Adrenal gland (tissue), 12 donors: Measurements from ENCODE around the gene PYCR2. TPM values are rescaled to one million over a fixed set of nuclear protein-coding genes. Genes with fewer than 3 reads are reported as not detected.

Experiments used
- DNase-seq, 7 donors: peaks; one replicate each; pipeline ENCODE4 v3.0.0-alpha.2; 2019 to 2020
- H3K27ac ChIP-seq, 5 donors: fragments of 200-600 bp; sonication (generic) in 4 of 5; 1 replicate in 3 of 5; 2 replicates in 2 of 5; pipeline versions ENCODE4 v1.5.1 to v1.8.0; 2016 to 2020; ENCODE audit warnings: mild to moderate bottlenecking in 1 of 5
- H3K27me3 ChIP-seq: fragments of 200-600 bp; 2 replicates; pipeline ENCODE4 v1.8.0; 2021
- H3K36me3 ChIP-seq, 2 donors: fragments of 200-600 bp; replicated peaks in 1 of 2; 1 replicate in 1 of 2; 2 replicates in 1 of 2; pipeline versions ENCODE4 v1.5.1 to v1.8.0; 2018 to 2022
- H3K4me1 ChIP-seq, 2 donors: fragments of 200-600 bp; replicated peaks in 1 of 2; 1 replicate in 1 of 2; 2 replicates in 1 of 2; pipeline versions ENCODE4 v1.5.1 to v1.8.0; 2018 to 2021
- H3K4me3 ChIP-seq, 4 donors: fragments of 200-600 bp; sonication (generic) in 3 of 4; one replicate each; pipeline ENCODE4 v1.5.1; 2016 to 2018
- H3K9me3 ChIP-seq, 3 donors: fragments of 200-600 bp; sonication (generic) in 1 of 3; replicated peaks in 1 of 3; 1 replicate in 2 of 3; 2 replicates in 1 of 3; pipeline versions ENCODE4 v1.5.1 to v1.8.0; 2016 to 2021
- POLR2A ChIP-seq, 2 donors: fragments of 450-650 bp; IDR thresholded peaks; one replicate each; pipeline ENCODE4 v1.6.1; 2017; ENCODE audit warnings: antibody characterized with exemption in 2 of 2, mild to moderate bottlenecking in 2 of 2, moderate library complexity in 1 of 2
- WGBS, 4 donors: extraction: QIAGEN DNeasy Blood & Tissue Kit in 2 of 4; methylation state at CpG; one replicate each; pipeline versions ENCODE4 v1.1.5 to v1.1.7; 2013 to 2017; 5-methylcytosine and 5-hydroxymethylcytosine counted together
- intact Hi-C, 2 donors: fragments of 100-400 bp; cut with DNase I; formaldehyde crosslinking; loops; one replicate each; pipeline versions ENCODE4 v1.14.1 to v1.15.0; 2022 to 2023
- polyA plus RNA-seq, 3 donors: library from polyadenylated mRNA; stranded (reverse); fragments of 200-250 nt in 2 of 3; fragments of 350-450 nt in 1 of 3; fragmentation: Illumina TruSeq in 1 of 3; extraction: RNeasy Lipid Tissue Mini Kit (QIAGEN cat#74804) in 1 of 3; gene quantifications; one replicate each; pipeline ENCODE4 v1.2.3, GENCODE V29; 2013 to 2014
- total RNA-seq, 9 donors: library from RNA; depleted of rRNA in 4 of 9; stranded (reverse); fragments of >200 nt in 4 of 9; fragments of 120-200 nt in 1 of 9; fragmentation: NEBNext Ultra II Directional in 1 of 9; extraction: Animal tissue kit (Norgen Biotek cat#: 25700) in 1 of 9; gene quantifications; one replicate each; pipeline versions ENCODE4 v1.1.0 to v1.2.4, GENCODE V29; 2013 to 2023
- TF ChIP-seq, protein P1 (sequence below), 6 experiments: fragments of 450-650 bp in 4 of 6; fragments of 200-600 bp in 2 of 6; sonication (generic) in 1 of 6; IDR thresholded peaks; 1 replicate in 5 of 6; 2 replicates in 1 of 6; pipeline versions ENCODE4 v1.5.1 to v1.8.0; 2016 to 2021; ENCODE audit warnings: antibody characterized with exemption in 6 of 6, mild to moderate bottlenecking in 2 of 6, moderate library complexity in 1 of 6
- donor health status: healthy with polysubstance abuse.
- donor health status: Bipolar disorder and iron deficiency.
- donor health status: DM: yes; HTN: yes; CAD: no.
- donor health status: DM: no; HTN: no; CAD: no.
- donor health status: DM: no; HTN: no; CAD: no.
- donor health status: DM: yes; HTN: yes; CAD: no.

The PYCR2 gene
- total and polyA plus RNA-seq, 12 donors: 76.0 to 135 (median 84.2) TPM

- intact Hi-C loops: no loop called here
Observed at GRCh38 chr1:225887030-225887314, 37.1 kb downstream of the PYCR2 start.

DNA sequence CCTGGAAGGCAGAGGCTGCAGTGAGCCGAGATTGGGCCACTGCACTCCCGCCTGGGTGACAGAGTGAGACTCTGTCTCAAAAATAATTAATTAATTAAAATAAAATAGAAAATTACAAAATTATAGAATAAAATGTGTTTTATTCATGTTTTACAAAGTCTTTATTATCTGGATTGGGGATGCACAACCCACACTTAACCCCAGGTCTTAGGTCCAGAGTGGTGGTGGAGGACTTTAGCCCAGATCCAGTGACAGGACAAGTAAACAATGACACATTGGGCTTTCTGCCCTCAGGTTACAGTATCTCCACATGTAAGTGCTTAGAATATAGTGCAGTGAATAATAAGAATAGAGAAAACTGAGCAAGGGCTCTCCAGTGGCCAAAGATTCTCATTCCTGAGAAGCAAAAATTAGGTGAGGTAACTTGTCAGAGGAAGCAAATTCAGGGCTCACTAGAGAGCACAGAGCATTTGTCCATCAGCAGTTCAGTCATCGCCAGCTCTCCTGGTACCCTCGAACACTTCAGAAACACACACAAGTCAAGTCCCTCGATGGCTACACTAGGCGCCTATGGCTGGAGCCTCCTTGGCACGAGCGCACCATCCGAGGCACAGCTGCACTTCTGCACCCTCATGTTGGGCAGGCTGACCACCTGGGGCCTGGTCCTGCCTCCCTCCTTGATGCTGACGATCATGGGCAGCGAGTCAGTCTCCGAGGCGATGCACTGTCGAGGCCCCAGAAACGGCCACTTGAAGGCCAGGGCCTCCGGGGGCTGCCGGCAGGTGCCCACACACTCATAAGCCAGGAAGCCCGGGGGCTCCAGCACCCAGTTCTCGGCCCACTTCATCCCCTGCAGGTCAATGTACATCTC is 37.7 kb downstream of the PYCR2 start:
- H3K9me3 ChIP-seq: no peaks in the 10 kb centered on the region
- H3K36me3 ChIP-seq: no peaks in the 10 kb centered on the region
- no peak overlapping the region for H3K27ac ChIP-seq
- intact Hi-C loops: no loop called here
- H3K4me3 ChIP-seq: no peak overlapping the region
- DNase-seq: no peak
- no peak for TF ChIP-seq POLR2A (IDR thresholded peaks at IDR 0.05)
- TF ChIP-seq, protein P1, sequence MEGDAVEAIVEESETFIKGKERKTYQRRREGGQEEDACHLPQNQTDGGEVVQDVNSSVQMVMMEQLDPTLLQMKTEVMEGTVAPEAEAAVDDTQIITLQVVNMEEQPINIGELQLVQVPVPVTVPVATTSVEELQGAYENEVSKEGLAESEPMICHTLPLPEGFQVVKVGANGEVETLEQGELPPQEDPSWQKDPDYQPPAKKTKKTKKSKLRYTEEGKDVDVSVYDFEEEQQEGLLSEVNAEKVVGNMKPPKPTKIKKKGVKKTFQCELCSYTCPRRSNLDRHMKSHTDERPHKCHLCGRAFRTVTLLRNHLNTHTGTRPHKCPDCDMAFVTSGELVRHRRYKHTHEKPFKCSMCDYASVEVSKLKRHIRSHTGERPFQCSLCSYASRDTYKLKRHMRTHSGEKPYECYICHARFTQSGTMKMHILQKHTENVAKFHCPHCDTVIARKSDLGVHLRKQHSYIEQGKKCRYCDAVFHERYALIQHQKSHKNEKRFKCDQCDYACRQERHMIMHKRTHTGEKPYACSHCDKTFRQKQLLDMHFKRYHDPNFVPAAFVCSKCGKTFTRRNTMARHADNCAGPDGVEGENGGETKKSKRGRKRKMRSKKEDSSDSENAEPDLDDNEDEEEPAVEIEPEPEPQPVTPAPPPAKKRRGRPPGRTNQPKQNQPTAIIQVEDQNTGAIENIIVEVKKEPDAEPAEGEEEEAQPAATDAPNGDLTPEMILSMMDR (IDR thresholded peaks at IDR 0.05): no peak
- WGBS, 4 donors: 90 to 97% (median 93%) methylated on average over 8 to 19 of the region's 19 CpGs
- no peaks in the 10 kb centered on the region for H3K27me3 ChIP-seq
- peaks cover 1 to 6% of the 10 kb centered on the region in 2 donors for H3K4me1 ChIP-seq

More at GRCh38 chr1:225887030-225887314, 37.1 kb downstream of the PYCR2 start:
- Histone ChIP-seq H3K36me3 (no peaks in the 10 kb centered on the region), H3K4me1 (peaks cover 0 to 4% of the 10 kb centered on the region in 2 donors), H3K27me3 (no peaks in the 10 kb centered on the region), H3K9me3 (no peaks in the 10 kb centered on the region), H3K27ac (no peak overlapping the region), H3K4me3 (no peak overlapping the region)
- TF ChIP-seq, protein P1 (IDR thresholded peaks at IDR 0.05): no peak
- TF ChIP-seq POLR2A (IDR thresholded peaks at IDR 0.05): no peak
- WGBS, 4 donors: 66 to 84% (median 78%) methylated on average over 4 to 7 of the region's 7 CpGs
- no peak for DNase-seq

DNA sequence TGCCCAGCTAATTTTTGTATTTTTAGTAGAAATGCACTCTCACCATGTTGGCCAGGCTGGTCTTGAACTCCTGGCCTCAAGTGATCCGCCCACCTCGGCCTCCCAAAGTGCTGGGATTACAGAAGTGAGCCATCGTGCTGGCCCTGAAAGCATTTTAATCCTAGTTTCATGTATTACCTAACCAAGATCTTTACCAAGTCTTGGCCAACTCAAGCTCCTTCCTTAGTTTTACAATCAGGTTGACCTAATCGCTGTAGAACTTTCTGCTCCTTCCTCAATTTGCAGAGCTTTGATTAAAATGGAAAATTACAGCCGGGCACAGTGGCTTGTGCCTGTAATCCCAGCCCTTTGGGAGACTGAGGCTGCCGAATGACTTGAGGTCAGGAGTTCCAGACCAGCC is 38.7 kb downstream of the PYCR2 start:
- Histone ChIP-seq H3K4me3 (no peak overlapping the region), H3K27me3 (no peaks in the 10 kb centered on the region), H3K4me1 (peaks cover 12 to 16% of the 10 kb centered on the region in 2 donors), H3K36me3 (no peaks in the 10 kb centered on the region), H3K9me3 (no peaks in the 10 kb centered on the region), H3K27ac (no peak overlapping the region)
- TF ChIP-seq, protein P1 (IDR thresholded peaks at IDR 0.05): no peak
- no peak for TF ChIP-seq POLR2A (IDR thresholded peaks at IDR 0.05)
- intact Hi-C loops: no loop called here
- DNase-seq: no peak
- 84 to 93% (median 87%) methylated on average over 6 of the region's 6 CpGs for WGBS, 4 donors

- no peaks in the 10 kb centered on the region for H3K27me3 ChIP-seq
- H3K4me3 ChIP-seq: no peak overlapping the region
- DNase-seq: no peak
- H3K27ac ChIP-seq: no peak overlapping the region
- TF ChIP-seq, protein P1 (IDR thresholded peaks at IDR 0.05): no peak
- no peak for TF ChIP-seq POLR2A (IDR thresholded peaks at IDR 0.05)
- peaks cover 26 to 28% of the 10 kb centered on the region in 2 donors for H3K4me1 ChIP-seq
- H3K36me3 ChIP-seq: no peaks in the 10 kb centered on the region
- no peaks in the 10 kb centered on the region for H3K9me3 ChIP-seq
- 79 to 88% (median 85%) methylated on average over 10 to 11 of the region's 11 CpGs for WGBS, 4 donors
- intact Hi-C loops: no loop called here
Observed at GRCh38 chr1:225883616-225884265, 40.3 kb downstream of the PYCR2 start.
